ENCODE results near the gene OGFRL1.

OGFRL1 gene

GRCh38 chr6:71292001-71292400 lies 3.4 kb downstream of the OGFRL1 start:
- no peak overlapping the region for H3K4me3 ChIP-seq (ENCODE audit: low read depth, low read length)
- no peak for DNase-seq (ENCODE audit: low read depth, low spot score)
- in situ Hi-C loops (cut with HindIII; ENCODE audit: low sequenced_read_pairs), result no loop called here
- no peak for TF ChIP-seq CTCF (IDR thresholded peaks at IDR 0.05; ENCODE audit: low read depth, low read length)

GRCh38 chr6:71294121-71294523 lies 5.5 kb downstream of the OGFRL1 start:
- in situ Hi-C loops (cut with HindIII; ENCODE audit: low sequenced_read_pairs), result no loop called here
- no peak overlapping the region for H3K4me3 ChIP-seq (ENCODE audit: low read depth, low read length)
- peak; percentile 97 for DNase-seq (ENCODE audit: low read depth, low spot score)
- no peak for TF ChIP-seq CTCF (IDR thresholded peaks at IDR 0.05; ENCODE audit: low read depth, low read length)

GRCh38 chr6:71298459-71298858 lies 9.8 kb downstream of the OGFRL1 start:
- in situ Hi-C loops (cut with HindIII; ENCODE audit: low sequenced_read_pairs), result no loop called here
- no peak for TF ChIP-seq CTCF (IDR thresholded peaks at IDR 0.05; ENCODE audit: low read depth, low read length)
- DNase-seq (ENCODE audit: low read depth, low spot score), result no peak
- H3K4me3 ChIP-seq (ENCODE audit: low read depth, low read length), result no peak overlapping the region

- no peak overlapping the region for H3K4me3 ChIP-seq (ENCODE audit: low read depth, low read length)
- no peak for TF ChIP-seq CTCF (IDR thresholded peaks at IDR 0.05; ENCODE audit: low read depth, low read length)
- in situ Hi-C loops (cut with HindIII; ENCODE audit: low sequenced_read_pairs), result no loop called here
- no peak for DNase-seq (ENCODE audit: low read depth, low spot score)
These were observed 11.2 kb downstream of the OGFRL1 start for GRCh38 chr6:71299541-71300470.

GRCh38 chr6:71300561-71301168 lies 12.1 kb downstream of the OGFRL1 start:
- TF ChIP-seq CTCF (IDR thresholded peaks at IDR 0.05; ENCODE audit: low read depth, low read length), result no peak
- in situ Hi-C loops (cut with HindIII; ENCODE audit: low sequenced_read_pairs), result no loop called here
- DNase-seq (ENCODE audit: low read depth, low spot score), result no peak
- H3K4me3 ChIP-seq (ENCODE audit: low read depth, low read length), result no peak overlapping the region

- in situ Hi-C loops (cut with HindIII; ENCODE audit: low sequenced_read_pairs), result no loop called here
- no peak for DNase-seq (ENCODE audit: low read depth, low spot score)
- no peak for TF ChIP-seq CTCF (IDR thresholded peaks at IDR 0.05; ENCODE audit: low read depth, low read length)
- no peak overlapping the region for H3K4me3 ChIP-seq (ENCODE audit: low read depth, low read length)
These were observed 12.9 kb downstream of the OGFRL1 start for GRCh38 chr6:71301546-71301945.

Data from astrocyte of the spinal cord (primary cell).